MM.1S (cell line): ENCODE measurements around the gene BICDL2.
"Not testable (repeated sequence)": the region's sequence is repeated elsewhere in the genome, so short reads cannot be mapped to it uniquely, and the experiment has no call there.

Experiments used
- CTCF ChIP-seq: fragments of 300-600 bp; sonication (generic); IDR thresholded peaks from 2 replicates; pipeline ENCODE4 v1.5.1; 2016; ENCODE audit warnings: antibody characterized with exemption, low read length, mixed read lengths
- EZH2phosphoT487 ChIP-seq: fragments of 300-600 bp; sonication (generic); IDR thresholded peaks from 2 replicates; pipeline ENCODE4 v1.6.1; 2018; ENCODE audit warnings: antibody characterized with exemption, low read length

GRCh38 chr16:3081957-3082356 lies 45.2 kb upstream of the BICDL2 start:
- TF ChIP-seq CTCF, EZH2phosphoT487: not testable (repeated sequence)
